GM12872 (cell line): Measurements from ENCODE around the gene GALK1.

Experiments used
- CTCF ChIP-seq: IDR thresholded peaks from 3 replicates; pipeline ENCODE4 v1.5.1; 2011; ENCODE audit warnings: low read depth, mild to moderate bottlenecking, low read length, moderate library complexity; ENCODE audit not compliant: insufficient read depth

GALK1 gene

GRCh38 chr17:75730065-75730464 lies 34.9 kb downstream of the GALK1 start:
- no peak for TF ChIP-seq CTCF

- TF ChIP-seq CTCF: no peak
These were observed 35.6 kb downstream of the GALK1 start for GRCh38 chr17:75729351-75729750.

DNA sequence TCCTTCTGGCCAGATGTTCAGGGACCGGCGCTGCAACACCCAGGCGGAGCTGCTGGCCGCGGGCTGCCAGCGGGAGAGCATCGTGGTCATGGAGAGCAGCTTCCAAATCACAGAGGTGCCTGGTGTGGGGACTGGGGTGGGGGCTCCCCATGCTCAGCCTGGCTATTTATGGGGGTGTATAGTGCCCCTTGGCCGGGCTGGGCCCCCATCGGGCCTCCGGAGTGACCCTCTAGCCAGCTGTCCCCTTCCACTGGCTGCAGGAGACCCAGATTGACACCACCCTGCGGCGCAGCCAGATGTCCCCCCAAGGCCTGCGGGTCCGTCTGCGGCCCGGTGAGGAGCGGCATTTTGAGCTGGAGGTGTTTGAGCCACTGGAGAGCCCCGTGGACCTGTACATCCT lies 37.6 kb downstream of the GALK1 start:
- no peak for TF ChIP-seq CTCF

- TF ChIP-seq CTCF: no peak
These were observed 39.5 kb downstream of the GALK1 start for GRCh38 chr17:75725504-75725903.

DNA sequence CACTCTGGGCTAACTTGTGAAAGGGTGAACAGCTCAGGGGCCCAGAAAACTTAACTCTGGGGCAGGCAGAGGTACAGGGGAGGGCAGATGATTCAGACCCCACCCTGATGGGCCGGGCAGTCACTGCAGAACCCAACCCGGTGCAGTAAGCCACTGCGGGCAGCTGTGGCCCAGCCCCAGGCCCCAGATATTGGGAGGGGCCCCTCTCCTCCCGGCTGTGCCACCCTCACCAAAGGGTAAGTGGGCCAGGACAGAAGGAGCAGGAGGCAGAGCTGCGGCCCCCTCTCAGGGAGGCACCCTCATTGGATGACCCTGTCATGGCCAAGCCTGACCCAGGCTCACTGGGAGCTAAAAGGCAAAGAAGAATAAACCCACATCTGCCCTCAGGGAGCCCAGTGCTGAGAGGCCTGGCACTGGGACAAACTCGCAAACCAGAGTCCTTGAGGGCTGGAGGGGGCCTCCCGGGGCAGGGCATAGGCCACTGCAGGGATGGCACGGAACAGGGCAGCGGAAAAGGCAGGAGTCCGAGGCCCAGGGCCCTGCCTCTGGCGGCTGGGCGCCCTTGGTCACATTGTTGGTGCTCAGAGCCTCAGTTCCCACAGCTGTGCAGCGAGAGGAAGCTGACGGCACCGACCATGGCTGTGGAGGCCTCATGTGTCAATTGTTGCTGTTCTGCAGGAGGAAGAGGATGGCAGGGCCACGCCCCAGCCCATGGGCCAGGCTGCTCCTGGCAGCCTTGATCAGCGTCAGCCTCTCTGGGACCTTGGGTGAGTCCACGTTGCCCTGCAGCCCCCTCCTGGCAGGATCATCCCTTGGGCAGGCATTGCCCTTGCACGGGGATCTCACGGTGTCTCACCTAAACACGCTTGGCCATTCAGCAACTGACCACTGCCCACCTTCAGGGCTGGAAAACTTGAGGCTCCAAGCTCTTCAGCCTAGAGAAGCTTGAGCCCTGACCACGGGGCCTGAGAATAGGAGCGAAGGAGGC lies 40.7 kb downstream of the GALK1 start:
- TF ChIP-seq CTCF: no peak

GRCh38 chr17:75723171-75723930 lies 41.6 kb downstream of the GALK1 start:
- no peak for TF ChIP-seq CTCF

DNA sequence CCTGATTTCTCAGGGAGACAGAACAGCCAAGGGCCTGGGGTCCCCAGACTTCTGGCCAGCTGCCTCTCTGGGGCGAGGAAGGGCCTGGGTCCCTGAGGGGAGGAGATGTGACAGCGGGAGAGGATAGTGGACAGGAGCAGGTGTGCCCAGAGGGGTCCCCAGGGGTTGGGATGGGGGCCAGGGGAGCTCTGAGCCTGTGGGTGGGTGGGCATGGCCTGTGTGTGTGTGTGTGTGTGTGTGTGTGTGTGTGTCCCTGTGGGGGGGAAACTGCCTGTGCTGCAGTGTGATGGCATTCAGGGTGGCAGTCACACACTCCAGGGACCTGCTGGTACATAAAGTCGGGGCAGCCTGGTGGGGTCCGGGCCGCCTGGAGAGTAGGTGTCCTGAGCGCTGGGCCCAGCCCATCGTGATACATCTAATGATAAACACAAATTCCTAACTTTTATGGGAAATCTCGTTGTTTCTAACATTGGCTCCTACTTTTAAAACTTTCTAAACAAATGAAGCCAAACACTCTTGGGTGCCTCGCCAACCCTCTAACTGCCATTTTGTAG lies 42.4 kb downstream of the GALK1 start:
- TF ChIP-seq CTCF: no peak
